ENCODE data around the gene GOLGA6L7. TPM values are rescaled to one million over a fixed set of nuclear protein-coding genes. Genes with fewer than 3 reads are reported as not detected.
"Not testable (repeated sequence)": the region's sequence is repeated elsewhere in the genome, so short reads cannot be mapped to it uniquely, and the experiment has no call there.

The GOLGA6L7 gene
- total RNA-seq, 5 donors from 2014 or later (not counting 1 experiment from before 2014, with no cell fraction given) = not detected

DNA sequence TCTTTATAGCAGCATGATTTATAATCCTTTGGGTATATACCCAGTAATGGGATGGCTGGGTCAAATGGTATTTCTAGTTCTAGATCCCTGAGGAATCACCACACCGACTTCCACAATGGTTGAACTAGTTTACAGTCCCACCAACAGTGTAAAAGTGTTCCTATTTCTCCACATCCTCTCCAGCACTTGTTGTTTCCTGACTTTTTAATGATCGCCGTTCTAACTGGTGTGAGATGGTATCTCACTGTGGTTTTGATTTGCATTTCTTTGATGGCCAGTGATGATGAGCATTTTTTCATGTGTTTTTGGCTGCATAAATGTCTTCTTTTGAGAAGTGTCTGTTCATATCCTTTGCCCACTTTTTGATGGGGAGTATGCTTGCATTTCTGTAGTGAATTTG is 30.3 kb downstream of the GOLGA6L7 start:
- H3K4me1 ChIP-seq (ENCODE audit: control insufficient read depth in 1 of 2, extremely low read depth in 1 of 2, insufficient read depth in 2 of 2, low read length in 2 of 2); H3K27ac ChIP-seq (ENCODE audit: low read length); H3K4me3 Mint-ChIP-seq; H3K27me3 ChIP-seq (replicated peaks in 1 of 2; ENCODE audit: control insufficient read depth in 2 of 2, extremely low read depth in 1 of 2, insufficient read depth in 2 of 2, low read length in 1 of 2); H3K9me3 ChIP-seq; H3K36me3 Mint-ChIP-seq; POLR2A ChIA-PET; H3K9me3 Mint-ChIP-seq; H3K4me3 ChIP-seq (ENCODE audit: control insufficient read depth in 1 of 2, extremely low read depth in 1 of 2, low read length in 1 of 2); ATAC-seq (replicated peaks in 1 of 4); DNase-seq; H3K27ac Mint-ChIP-seq; H3K36me3 ChIP-seq (ENCODE audit: control insufficient read depth in 2 of 2, extremely low read depth in 1 of 2, insufficient read depth in 1 of 2, low read length in 1 of 2); H3K27me3 Mint-ChIP-seq; CTCF ChIA-PET: not testable (repeated sequence)
- peaks cover 16 to 22% (median 18%) of the 10 kb centered on the region in 3 donors for H3K4me1 Mint-ChIP-seq
- no CpG with 5 or more reads among the region's 3 CpGs for WGBS (ENCODE audit: insufficient coverage)

DNA sequence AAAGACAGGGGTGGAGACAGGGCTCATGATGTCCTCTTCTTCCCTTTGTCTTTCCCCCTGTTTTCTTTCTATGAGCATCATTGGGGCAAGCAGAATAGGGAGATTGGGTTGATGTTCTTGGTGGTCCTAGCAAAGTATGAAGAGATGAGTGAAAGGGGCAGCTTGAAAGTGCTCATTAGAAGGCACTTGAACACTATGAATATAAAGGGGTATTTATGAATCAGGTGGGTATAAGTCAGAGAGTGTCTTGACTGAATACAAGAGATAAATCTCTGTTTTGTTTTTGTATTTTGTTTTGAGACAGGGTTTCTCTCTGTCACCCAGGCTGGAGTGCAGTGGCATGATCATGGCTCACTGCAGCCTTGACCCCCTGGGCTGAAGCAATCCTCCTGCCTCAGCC is 34.4 kb downstream of the GOLGA6L7 start:
- H3K36me3 Mint-ChIP-seq; POLR2A ChIA-PET; H3K36me3 ChIP-seq (ENCODE audit: control insufficient read depth in 2 of 2, extremely low read depth in 1 of 2, insufficient read depth in 1 of 2, low read length in 1 of 2); CTCF ChIA-PET; DNase-seq; ATAC-seq (replicated peaks in 1 of 4); H3K4me3 ChIP-seq (ENCODE audit: control insufficient read depth in 1 of 2, extremely low read depth in 1 of 2, low read length in 1 of 2); H3K4me1 ChIP-seq (ENCODE audit: control insufficient read depth in 1 of 2, extremely low read depth in 1 of 2, insufficient read depth in 2 of 2, low read length in 2 of 2); H3K9me3 Mint-ChIP-seq; H3K27ac Mint-ChIP-seq; H3K27me3 Mint-ChIP-seq; H3K27me3 ChIP-seq (replicated peaks in 1 of 2; ENCODE audit: control insufficient read depth in 2 of 2, extremely low read depth in 1 of 2, insufficient read depth in 2 of 2, low read length in 1 of 2); H3K4me3 Mint-ChIP-seq; H3K9me3 ChIP-seq; H3K27ac ChIP-seq (ENCODE audit: low read length): not testable (repeated sequence)
- H3K4me1 Mint-ChIP-seq = peaks cover 13 to 16% (median 16%) of the 10 kb centered on the region in 3 donors

- ATAC-seq (replicated peaks in 1 of 4); H3K36me3 ChIP-seq (ENCODE audit: control insufficient read depth in 2 of 2, extremely low read depth in 1 of 2, insufficient read depth in 1 of 2, low read length in 1 of 2); H3K4me3 Mint-ChIP-seq; H3K9me3 Mint-ChIP-seq; DNase-seq; H3K27ac ChIP-seq (ENCODE audit: low read length); POLR2A ChIA-PET; H3K4me3 ChIP-seq (ENCODE audit: control insufficient read depth in 1 of 2, extremely low read depth in 1 of 2, low read length in 1 of 2); H3K27me3 Mint-ChIP-seq; H3K27me3 ChIP-seq (replicated peaks in 1 of 2; ENCODE audit: control insufficient read depth in 2 of 2, extremely low read depth in 1 of 2, insufficient read depth in 2 of 2, low read length in 1 of 2); H3K27ac Mint-ChIP-seq; H3K4me1 ChIP-seq (ENCODE audit: control insufficient read depth in 1 of 2, extremely low read depth in 1 of 2, insufficient read depth in 2 of 2, low read length in 2 of 2); H3K36me3 Mint-ChIP-seq; CTCF ChIA-PET; H3K9me3 ChIP-seq: not testable (repeated sequence)
- peaks cover 8 to 12% (median 11%) of the 10 kb centered on the region in 3 donors for H3K4me1 Mint-ChIP-seq
- WGBS (ENCODE audit: insufficient coverage) = no CpG with 5 or more reads among the region's 2 CpGs
Measured at GRCh38 chr15:28813392-28813791, 35.1 kb downstream of the GOLGA6L7 start.

- H3K36me3 ChIP-seq (ENCODE audit: control insufficient read depth in 2 of 2, extremely low read depth in 1 of 2, insufficient read depth in 1 of 2, low read length in 1 of 2); H3K27me3 Mint-ChIP-seq; H3K4me3 ChIP-seq (ENCODE audit: control insufficient read depth in 1 of 2, extremely low read depth in 1 of 2, low read length in 1 of 2); H3K9me3 ChIP-seq; CTCF ChIA-PET; H3K4me3 Mint-ChIP-seq; H3K27me3 ChIP-seq (replicated peaks in 1 of 2; ENCODE audit: control insufficient read depth in 2 of 2, extremely low read depth in 1 of 2, insufficient read depth in 2 of 2, low read length in 1 of 2); H3K36me3 Mint-ChIP-seq; POLR2A ChIA-PET; H3K27ac Mint-ChIP-seq; H3K27ac ChIP-seq (ENCODE audit: low read length); H3K4me1 ChIP-seq (ENCODE audit: control insufficient read depth in 1 of 2, extremely low read depth in 1 of 2, insufficient read depth in 2 of 2, low read length in 2 of 2); H3K9me3 Mint-ChIP-seq; DNase-seq: not testable (repeated sequence)
- WGBS (ENCODE audit: insufficient coverage) = no CpG with 5 or more reads among the region's 4 CpGs
- peak in 1 of 4 experiments; percentile 28 for ATAC-seq (replicated peaks in 1 of 4)
- peaks cover 7 to 11% (median 9%) of the 10 kb centered on the region in 3 donors for H3K4me1 Mint-ChIP-seq
Measured at GRCh38 chr15:28811852-28812550, 36.4 kb downstream of the GOLGA6L7 start.

GRCh38 chr15:28810444-28810843 is 38.0 kb downstream of the GOLGA6L7 start:
- H3K27ac ChIP-seq (ENCODE audit: low read length); H3K4me1 ChIP-seq (ENCODE audit: control insufficient read depth in 1 of 2, extremely low read depth in 1 of 2, insufficient read depth in 2 of 2, low read length in 2 of 2); H3K27me3 ChIP-seq (replicated peaks in 1 of 2; ENCODE audit: control insufficient read depth in 2 of 2, extremely low read depth in 1 of 2, insufficient read depth in 2 of 2, low read length in 1 of 2); H3K9me3 Mint-ChIP-seq; H3K9me3 ChIP-seq; H3K27me3 Mint-ChIP-seq; H3K27ac Mint-ChIP-seq; H3K36me3 ChIP-seq (ENCODE audit: control insufficient read depth in 2 of 2, extremely low read depth in 1 of 2, insufficient read depth in 1 of 2, low read length in 1 of 2); CTCF ChIA-PET; H3K36me3 Mint-ChIP-seq; ATAC-seq (replicated peaks in 1 of 4); H3K4me3 ChIP-seq (ENCODE audit: control insufficient read depth in 1 of 2, extremely low read depth in 1 of 2, low read length in 1 of 2); H3K4me3 Mint-ChIP-seq; POLR2A ChIA-PET; DNase-seq: not testable (repeated sequence)
- WGBS (ENCODE audit: insufficient coverage) = no CpG with 5 or more reads among the region's 1 CpG
- H3K4me1 Mint-ChIP-seq = peaks cover 7 to 11% (median 9%) of the 10 kb centered on the region in 3 donors

- H3K36me3 ChIP-seq (ENCODE audit: control insufficient read depth in 2 of 2, extremely low read depth in 1 of 2, insufficient read depth in 1 of 2, low read length in 1 of 2); H3K4me3 ChIP-seq (ENCODE audit: control insufficient read depth in 1 of 2, extremely low read depth in 1 of 2, low read length in 1 of 2); DNase-seq; H3K36me3 Mint-ChIP-seq; H3K27me3 Mint-ChIP-seq; H3K4me3 Mint-ChIP-seq; H3K27ac ChIP-seq (ENCODE audit: low read length); H3K27ac Mint-ChIP-seq; ATAC-seq (replicated peaks in 1 of 4); H3K27me3 ChIP-seq (replicated peaks in 1 of 2; ENCODE audit: control insufficient read depth in 2 of 2, extremely low read depth in 1 of 2, insufficient read depth in 2 of 2, low read length in 1 of 2); H3K9me3 ChIP-seq; POLR2A ChIA-PET; H3K9me3 Mint-ChIP-seq; H3K4me1 Mint-ChIP-seq; H3K4me1 ChIP-seq (ENCODE audit: control insufficient read depth in 1 of 2, extremely low read depth in 1 of 2, insufficient read depth in 2 of 2, low read length in 2 of 2): not testable (repeated sequence)
- WGBS (ENCODE audit: insufficient coverage) = no CpG with 5 or more reads among the region's 5 CpGs
- CTCF ChIA-PET = interaction anchor here in 1 of 2 donors (0.7 kb wide), 1 partner anchor 21 kb away, joined by 3 read pairs; no protein-coding TSS in a partner anchor
Measured at GRCh38 chr15:28808136-28808535, 40.3 kb downstream of the GOLGA6L7 start.

DNA sequence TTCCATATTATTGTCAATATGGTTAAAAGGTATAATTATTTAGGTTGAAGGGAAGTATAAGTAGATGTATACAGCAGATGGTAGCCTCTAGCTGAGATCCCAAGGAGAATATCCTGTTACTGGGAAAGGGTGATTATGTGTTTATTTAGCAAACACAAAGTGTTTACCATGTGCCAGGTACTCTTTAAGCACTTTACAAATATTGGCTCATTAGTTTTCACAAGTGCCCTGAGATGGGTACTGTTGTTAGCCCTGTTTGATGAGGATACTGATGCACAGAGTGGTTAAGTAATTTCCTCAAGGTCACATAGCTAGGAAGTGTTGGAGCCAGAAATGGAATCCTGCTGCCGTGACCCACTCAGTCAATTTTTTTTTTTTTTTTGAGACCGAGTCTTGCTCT is 48.1 kb downstream of the GOLGA6L7 start:
- H3K4me3 Mint-ChIP-seq; CTCF ChIA-PET; POLR2A ChIA-PET; H3K36me3 Mint-ChIP-seq; H3K27ac Mint-ChIP-seq; ATAC-seq (replicated peaks in 1 of 4); H3K27ac ChIP-seq (ENCODE audit: low read length); H3K27me3 ChIP-seq (replicated peaks in 1 of 2; ENCODE audit: control insufficient read depth in 2 of 2, extremely low read depth in 1 of 2, insufficient read depth in 2 of 2, low read length in 1 of 2); H3K4me1 ChIP-seq (ENCODE audit: control insufficient read depth in 1 of 2, extremely low read depth in 1 of 2, insufficient read depth in 2 of 2, low read length in 2 of 2); H3K27me3 Mint-ChIP-seq; H3K4me3 ChIP-seq (ENCODE audit: control insufficient read depth in 1 of 2, extremely low read depth in 1 of 2, low read length in 1 of 2); DNase-seq; H3K4me1 Mint-ChIP-seq; H3K9me3 ChIP-seq; H3K36me3 ChIP-seq (ENCODE audit: control insufficient read depth in 2 of 2, extremely low read depth in 1 of 2, insufficient read depth in 1 of 2, low read length in 1 of 2); H3K9me3 Mint-ChIP-seq: not testable (repeated sequence)
- WGBS (ENCODE audit: insufficient coverage) = no CpG with 5 or more reads among the region's 2 CpGs

Measured in T-cell (primary cell).